Stimulated activated naive CD4-positive, alpha-beta T cell (primary cell): ENCODE results near the gene KCND3.

Source experiments
- DNase-seq, 6 experiments: peaks; one replicate each; lab custom pipeline; 2025; lab: John Stamatoyannopoulos, UW

The KCND3 gene

DNA sequence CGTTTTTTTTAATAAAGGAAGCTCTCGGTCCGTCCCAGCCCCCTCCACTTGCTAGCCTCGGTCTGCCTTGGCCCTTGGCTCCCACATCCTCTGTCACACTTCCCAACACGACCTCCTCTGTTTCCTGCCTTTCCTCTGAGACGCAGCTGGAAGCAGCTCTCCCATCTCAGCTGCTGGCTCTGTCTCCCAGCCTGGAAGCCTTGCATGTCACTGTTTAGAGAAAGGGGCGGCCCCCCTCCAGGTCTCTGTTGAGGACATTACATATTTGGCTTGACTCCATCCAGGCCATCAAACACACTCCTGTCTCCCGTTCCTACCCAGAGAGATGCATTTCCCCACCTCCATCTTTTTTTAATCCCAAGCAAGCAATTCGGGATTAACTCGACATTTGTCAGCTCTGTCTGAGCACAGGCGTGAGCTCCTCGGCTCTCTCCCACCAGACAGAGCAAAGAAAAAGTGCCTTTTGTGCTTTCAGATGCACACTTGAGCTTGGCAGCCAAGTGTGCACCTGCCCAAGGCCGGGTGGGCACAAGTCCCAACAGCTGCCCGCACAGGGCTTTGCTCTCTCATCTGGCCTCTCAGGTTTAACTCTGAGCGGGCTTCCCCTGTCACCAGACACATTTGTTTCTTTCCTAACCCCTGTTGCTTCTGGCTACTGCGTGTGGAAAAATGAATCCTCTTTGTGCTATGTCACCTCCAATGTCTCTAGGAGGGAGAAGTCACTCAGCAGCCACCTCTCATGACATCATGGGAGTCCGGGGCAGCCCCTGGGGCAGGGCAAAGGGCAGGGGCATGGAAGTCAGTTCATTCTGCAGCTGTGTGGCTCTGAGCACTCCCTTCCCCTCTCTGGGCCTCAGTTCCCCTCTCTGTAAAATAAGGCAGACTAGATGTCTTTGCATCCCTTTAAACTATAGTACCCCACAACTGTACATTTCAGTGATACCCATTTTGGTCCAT, 108.3 kb downstream of the KCND3 start:
- DNase-seq = no peak

DNA sequence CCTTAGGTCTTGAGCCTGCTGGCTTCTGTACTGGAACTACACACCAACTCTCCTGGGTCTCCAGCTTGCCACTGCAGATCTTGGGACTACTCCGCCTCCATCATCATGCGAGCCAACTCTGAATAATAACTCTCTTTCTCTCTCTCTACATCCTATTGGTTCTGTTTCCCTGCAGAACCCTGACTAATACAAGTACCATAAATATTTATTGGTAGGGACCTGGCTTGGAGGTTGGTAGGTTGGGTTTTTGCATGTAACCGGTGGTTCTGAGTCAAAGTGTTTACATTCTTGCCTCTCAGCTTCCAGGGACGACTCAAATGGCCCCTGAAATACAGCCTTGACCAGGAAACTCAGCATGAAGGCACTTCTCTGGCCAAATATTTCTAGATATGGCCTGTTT, 110.4 kb downstream of the KCND3 start:
- no peak for DNase-seq

DNA sequence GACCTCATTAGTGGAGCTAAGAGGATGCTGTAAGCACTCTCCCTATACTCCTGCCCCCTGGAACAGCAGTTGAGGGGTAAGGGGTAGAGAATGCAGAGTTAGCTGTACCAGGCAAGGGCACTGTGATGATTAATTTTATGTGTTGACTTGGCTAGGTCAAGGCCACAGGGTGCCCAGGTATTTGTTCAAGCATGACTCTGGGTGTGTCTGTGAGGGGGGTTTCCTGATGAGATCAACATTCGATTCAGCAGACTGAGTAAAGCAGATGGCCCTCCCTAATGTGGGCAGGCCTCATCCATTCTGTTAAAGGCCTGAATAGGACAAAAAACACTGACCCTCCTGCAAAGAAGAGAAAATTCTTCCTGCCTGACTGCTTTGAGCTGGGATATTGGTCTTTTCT, 110.8 kb downstream of the KCND3 start:
- no peak for DNase-seq

DNA sequence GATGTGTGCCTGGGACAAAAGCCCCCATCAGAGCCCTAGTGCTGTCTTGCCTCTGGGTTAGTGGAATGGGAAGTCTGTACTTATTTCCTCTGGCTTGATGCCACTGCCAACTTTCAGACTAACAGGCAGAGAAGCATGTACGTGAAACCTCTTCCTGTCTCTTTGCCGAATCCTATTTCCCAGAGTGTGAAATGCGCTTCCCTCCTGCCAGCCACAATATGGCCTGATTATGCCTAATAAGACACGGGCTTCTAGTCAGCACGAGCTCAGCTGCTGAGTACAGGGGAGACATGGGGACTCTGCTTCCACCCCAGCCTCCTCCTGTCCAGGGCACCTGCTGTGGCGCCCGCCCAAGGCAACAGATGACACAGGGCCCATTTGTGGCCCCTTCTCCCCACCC, 111.4 kb downstream of the KCND3 start:
- no peak for DNase-seq

DNA sequence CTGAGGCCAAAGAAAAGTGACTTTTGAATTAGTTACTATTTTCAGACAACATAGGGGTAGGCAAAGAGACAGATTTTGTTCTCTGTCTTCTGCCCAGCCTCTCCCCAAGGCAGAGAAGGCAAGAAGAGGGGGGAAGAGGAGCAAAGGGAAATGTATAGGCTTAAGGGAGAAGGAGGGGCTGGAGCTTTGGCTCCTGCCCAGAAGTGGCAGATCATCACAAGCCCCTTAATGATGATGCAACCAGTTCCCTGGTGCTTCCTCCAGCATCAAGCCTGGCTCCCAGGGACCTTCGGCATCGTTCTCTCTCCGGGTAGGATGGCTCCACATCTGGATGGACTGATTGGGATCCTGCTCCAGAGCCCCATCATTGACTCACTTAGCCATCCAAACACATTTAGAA, 112.8 kb downstream of the KCND3 start:
- no peak for DNase-seq

DNA sequence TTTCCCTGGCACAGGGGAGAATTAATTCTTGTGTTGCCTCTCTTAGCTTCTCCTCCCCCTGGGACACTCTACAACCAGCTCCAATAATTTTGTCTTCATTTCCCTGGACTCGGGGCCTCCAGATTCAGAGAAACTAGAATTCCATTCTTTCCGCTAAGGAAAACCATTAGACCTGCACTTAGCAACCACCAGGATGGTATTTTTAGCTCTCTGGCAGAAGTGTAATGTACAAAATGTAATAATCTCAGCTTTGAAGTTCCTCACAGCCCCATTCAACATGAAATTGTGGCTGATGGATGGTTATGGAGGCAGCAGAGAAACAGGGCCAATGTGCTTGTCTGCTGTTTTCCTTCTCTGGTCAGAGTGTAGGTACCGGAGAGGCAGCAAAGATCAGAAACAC, 113.8 kb downstream of the KCND3 start:
- DNase-seq = no peak

DNA sequence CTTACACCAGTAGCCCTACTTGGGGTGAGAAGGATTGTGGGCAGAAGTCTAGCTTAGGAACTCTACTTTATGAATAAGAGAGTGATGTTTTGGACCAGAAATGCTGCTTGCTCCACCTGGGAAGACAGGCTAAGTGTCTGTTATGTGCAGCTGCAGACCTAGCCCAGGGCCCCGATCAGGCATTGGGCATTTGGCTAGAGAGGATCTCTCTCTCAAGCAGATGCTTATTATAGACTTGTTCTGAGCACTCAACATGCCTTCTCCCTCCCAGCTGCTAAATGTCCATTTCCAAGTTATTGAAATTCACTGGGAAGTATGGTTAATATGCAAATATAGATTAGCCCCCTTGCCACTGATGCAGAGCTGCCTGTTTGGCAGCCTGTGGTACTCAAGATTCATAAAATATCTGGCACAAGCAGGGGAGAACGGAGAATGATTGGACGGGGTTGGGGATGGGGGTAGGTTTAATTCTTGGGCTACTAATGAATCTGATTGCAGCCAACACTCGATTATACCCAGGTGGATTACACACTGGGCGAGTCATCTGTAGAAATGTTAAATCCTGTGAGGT, 115.9 kb downstream of the KCND3 start:
- no peak for DNase-seq

DNA sequence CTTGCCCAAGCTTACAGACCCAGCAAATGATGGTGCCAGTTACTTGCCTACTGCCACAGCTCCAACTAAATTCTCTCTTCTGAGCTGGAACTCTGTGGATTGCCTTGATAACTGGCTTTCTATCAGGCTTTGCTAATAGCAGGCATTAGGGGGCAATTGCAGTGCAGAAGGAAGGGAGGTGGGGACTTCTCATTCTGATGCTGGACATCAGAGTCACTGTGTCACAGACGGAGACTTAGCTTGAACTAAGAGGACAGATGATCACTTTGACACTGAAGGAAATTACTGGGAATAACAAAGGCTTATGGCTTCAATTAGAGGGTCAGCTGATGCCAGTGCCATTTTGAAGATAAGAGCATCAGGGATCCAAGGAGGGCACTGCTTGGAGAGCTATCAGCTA, 119.3 kb downstream of the KCND3 start:
- DNase-seq = no peak

DNA sequence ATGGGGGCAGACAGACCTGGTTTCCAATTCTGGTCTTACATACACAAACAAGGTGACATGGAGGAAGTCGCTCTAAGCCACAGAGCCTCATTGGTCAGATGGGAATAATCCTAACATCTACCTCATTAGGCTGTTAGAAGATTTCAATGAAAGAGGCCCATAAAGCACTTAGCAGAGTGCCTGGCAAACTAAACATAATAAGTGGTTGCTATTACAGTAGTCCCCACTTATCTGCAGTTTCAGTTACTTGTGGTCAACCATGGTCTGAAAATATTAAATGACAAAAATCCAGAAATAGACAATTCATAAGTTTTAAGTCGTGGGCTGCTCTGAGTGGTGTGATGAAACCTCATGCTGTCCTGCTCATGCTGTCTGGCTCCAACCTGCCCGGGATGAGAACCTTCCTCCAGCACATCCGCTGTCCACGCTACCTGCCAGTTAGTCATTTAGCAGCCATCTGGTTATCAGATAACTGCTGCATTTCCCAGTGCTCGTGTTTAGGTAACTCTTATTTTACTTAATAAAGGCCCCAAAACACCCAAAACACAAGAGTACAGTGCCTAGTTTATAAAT, 121.5 kb downstream of the KCND3 start:
- DNase-seq = no peak

DNA sequence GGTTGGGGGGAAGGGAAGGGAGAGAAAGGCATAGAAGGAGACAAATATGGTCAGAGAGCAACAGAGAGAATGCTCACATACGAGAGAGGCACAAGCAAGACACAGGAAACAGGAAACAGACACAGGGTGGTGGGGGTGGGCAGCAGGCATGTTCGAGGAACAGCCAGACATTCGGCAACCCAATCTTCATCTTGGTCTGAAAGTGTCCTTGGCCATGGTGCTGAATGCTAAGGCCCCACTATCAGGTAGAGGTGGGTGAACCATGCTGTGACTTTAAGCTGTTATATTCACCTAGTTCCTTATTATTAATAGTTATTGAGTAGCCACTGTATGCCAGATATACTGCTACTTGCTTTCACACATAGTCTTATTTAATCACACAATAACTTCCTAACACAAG, 124.6 kb downstream of the KCND3 start:
- no peak for DNase-seq

DNA sequence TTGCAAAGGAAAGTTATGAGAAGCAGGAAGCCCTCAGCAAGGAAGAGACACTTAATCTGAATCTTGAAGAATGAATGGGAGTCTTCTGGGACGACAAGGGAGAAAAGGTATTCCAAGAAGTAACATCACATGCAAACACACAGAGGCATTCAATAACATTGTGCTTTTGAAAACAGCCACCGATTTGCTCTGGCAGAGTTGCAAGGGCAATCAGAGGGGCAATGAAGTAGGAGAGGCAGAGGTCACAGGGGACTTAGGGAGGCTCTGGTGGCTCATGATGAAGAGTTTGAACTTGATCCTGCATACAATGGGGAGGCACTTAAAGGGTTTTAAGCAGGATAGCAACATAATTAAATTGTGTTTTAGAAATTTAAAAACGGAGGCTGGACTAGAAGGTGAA, 126.1 kb downstream of the KCND3 start:
- DNase-seq = no peak

DNA sequence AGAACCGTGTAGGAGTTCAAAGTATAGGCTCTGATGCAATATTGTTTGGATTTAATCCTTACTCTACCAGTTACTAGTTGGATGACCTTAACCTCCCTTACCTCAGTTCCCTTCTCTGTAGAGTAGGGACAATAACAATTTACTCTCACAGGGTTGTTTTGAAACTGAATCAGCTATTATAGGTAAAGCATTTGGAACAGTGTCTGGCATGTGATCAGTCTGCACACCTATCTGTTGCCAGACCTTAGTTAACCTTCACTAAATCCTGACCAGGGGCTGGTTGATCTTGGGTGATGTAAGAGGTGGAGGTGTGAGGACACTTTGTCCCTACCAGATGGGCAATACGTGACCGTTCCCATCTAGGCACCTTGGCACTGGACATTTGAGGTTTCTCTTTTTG, 126.9 kb downstream of the KCND3 start:
- no peak for DNase-seq

DNA sequence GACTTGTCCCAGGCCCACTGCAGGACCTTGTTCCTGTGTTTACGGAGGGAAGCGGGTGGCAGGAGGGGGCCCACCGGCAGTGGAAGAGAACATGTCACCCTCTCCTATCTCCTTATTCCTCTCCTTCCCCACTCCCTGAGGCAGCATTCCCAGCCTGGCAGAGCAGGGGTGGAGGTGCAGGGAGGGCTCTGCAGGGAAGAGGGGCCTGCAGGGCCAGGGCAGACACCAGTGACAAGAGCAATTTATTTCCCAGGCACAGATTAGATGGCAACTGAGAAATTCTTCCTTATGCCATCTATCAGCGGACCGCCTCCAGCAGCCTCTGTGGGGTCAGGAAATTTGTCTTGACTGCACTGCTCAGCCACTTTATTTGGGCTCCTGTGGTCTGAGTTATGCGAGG, 127.9 kb downstream of the KCND3 start:
- DNase-seq = no peak

DNA sequence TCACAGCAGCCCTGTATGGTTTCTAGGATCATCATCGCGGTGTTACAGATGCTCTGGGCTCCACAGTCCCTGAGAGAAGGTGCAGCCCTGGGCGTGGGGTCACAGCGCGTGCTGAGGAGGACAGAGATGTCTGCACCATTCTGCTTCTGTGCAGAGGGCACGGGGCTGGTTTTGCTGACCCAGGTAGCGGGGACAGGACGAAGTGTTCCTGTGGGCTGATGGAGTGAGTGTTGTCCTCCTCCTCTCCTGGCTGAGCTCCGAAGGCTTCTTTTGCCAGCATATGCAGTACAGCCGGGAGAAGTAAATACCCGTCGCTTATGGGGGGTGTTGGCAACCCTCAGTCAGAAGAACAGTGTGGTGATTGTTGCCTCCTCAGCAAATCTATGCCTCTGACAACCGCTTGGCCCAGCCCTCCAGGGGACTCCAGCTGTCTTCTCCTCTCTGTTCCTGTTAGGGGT, 132.2 kb downstream of the KCND3 start:
- DNase-seq = no peak

DNA sequence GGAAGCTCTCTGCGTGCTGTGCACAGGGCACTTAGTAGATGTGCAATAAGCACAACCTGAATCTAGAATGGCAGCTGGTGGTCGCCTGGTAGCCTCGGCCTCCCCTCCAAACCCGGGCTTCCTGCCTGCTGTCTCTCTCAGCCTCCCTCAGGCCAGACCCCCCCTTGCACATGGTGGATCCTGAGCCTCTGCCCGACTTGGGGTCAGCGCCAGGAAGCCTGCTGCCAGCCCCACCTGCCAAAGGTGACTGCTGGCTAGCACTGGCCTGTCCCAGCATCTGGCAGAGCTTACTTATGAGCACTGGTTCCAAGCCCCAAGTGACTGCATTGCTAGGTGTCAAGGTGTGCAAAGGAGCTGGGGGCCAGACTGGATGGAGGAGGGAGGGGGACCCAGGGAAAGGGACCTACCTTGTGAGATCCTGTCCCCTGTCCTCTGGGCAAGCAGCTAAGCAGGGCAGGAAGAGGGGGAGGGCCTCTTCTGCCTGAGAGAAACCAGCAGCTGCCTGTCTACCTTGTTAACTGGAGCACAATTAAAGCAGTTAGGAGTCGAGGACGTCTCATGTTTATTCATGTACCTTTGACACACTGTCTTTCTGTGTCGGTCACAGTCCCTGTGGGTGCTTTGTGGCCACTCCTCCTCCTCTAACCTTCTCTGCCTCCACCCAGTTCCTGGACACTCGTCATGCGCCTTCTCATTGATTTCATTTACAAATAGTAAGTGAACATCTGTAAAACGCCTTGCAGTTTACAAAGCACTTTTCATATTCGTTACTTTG, 132.9 kb downstream of the KCND3 start:
- no peak for DNase-seq

DNA sequence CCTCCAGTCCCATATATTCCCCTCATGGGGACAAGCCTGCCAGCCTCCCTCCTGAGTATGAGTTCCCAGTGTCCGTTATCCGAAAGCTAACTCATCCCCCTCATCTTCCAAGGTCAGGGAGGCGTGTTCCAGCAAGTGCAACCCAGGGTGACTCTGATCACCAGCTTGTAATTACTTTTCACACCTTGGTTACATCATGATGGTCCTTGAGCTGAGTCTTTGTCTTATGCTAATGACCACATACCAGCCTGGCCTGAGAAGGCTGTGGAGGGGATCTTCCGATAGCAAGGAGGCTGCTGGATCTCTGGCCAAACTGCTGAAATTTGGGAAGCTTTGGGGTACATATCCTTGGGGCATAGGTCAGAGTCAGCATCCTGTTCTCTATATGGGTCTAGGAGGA, 134.2 kb downstream of the KCND3 start:
- no peak for DNase-seq

DNA sequence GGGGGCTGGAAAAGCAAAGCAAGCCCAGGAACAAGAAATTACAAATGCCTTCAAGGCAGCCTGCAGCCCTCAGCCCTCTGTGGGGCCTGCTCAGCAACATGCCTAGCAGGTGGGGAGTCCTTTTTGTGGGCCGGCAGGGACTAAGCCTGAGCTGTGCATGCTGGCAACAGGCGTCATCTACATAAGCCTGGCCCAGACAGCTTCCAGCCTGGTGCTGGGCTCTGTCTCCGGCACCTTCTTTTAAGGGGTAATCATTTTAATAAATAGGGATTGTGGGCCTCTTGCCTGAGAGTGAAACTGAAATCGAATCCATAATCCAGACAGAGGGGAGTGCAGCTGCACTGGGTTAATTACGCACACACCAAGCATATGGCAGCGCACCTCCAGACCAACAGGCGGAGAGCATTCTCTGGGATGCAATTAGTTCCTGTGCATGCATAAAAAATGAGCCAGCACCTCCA, 137.2 kb downstream of the KCND3 start:
- no peak for DNase-seq

DNA sequence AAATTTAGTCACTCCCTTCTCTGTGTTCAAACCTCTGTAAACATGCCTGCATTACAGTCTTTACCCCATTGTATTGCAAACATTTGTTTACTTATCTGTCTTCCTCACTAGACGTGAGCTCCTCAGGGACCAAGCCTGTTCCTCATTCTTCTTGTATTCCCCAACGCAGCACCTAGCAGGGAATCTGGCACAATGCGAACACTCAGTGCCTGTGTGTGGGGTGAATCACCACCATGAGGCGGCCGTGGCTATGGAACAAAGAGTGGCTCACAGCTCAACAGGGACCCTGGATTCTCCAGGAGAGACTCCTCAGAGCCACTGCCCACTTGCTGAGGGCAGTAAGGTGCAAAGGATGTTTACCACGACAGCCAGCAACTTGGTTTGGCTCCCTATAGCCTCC, 137.9 kb downstream of the KCND3 start:
- no peak for DNase-seq

DNA sequence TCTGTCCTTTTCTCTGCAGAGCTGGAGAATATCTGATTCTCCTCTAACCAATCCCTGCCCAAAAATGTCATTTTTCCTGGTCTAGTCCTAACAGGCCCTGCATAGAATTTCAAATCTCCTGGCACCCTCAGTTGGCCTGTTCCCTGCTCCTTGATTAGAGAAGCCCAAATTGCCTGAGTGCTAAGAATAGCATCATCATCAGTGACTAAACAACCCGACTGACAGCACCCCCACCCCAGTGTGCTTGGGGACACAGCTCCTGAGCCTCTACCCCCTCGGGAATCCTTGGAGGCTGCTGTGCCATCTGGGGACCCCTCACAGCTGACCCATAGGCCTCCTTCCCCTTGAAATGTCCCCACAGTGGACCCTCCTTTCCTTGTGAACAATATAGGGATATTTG, 139.4 kb downstream of the KCND3 start:
- DNase-seq = no peak

DNA sequence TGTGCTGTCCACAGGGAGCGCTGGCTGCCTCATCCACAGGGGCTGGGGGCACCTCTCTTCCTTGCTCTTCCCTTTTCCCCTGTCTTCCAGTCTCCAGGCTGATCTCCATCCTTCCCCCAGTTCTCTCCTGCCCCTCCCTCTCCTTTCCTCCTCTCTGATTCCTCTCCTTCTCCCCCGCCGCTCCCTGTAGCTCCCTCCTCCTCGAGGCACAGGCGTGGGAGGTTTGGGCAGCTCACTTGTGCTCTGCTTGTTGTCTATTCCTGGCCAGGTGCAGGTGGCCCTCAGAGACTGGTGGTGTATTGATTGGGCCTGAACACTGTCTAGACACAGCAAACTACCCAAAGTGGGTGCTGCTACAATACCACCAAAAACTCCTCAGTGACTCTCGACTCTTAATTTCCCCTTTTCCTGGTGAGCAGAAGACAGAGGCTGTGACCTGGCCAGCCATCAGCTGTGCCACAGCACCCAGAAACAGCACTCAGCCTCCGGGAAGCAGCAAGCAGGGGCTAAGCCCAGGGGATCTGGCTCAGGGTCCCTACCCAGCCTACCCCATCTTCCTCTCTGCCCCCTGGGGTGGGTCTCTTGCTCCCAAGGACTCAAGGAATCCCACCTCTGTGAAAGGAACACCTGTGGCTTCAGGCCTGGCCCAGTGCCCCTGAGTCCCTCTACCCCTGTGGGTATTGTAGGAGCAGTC, 140.5 kb downstream of the KCND3 start:
- no peak for DNase-seq

DNA sequence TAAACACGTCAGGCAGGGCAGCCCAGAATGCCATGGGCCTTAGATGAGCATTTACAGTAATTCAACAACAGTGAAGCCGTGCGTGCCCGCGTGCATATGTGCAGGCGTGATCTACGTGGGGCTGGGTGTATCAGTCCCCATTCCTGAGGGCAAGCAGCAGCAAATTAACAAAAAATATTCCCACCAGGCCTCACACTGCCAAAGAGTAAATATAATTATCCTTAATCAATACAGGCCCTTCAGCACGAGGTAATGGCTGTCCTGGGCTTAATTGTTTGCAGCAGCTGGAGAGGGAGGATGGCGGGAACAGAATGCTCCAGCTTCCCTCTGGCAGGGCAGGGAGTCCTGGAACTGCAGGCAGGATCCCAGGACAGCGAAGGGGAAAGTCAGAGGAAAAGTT, 142.0 kb downstream of the KCND3 start:
- no peak for DNase-seq

DNA sequence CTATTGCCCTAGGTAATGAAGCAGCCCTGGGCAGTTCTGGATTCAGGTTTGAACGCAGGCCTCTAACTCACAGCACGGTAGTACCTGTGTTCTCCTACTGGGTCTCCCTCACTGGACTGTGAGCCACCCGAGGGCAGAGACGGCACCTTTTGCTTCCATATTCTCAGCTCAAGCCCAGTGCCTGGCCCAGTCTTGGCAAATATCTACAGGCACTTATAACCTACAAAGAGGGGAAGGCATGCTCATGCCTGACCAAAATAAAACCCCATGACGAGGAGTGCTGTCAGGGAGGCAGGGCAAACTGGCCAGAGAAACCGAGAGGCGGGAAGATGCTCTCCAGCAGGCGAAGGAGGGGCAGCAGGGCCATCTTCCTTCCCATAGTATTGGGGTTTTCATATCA, 142.6 kb downstream of the KCND3 start:
- no peak for DNase-seq
